ENCODE results near the gene ABHD11. TPM values are rescaled to one million over a fixed set of nuclear protein-coding genes. Genes with fewer than 3 reads are reported as not detected.

ABHD11 gene
- total and polyA plus RNA-seq, 9 of the 15 experiments (the other 6 are each of a cell fraction or from before 2014, with no cell fraction given), result 7.7 to 44.2 (median 18.9) TPM

DNA sequence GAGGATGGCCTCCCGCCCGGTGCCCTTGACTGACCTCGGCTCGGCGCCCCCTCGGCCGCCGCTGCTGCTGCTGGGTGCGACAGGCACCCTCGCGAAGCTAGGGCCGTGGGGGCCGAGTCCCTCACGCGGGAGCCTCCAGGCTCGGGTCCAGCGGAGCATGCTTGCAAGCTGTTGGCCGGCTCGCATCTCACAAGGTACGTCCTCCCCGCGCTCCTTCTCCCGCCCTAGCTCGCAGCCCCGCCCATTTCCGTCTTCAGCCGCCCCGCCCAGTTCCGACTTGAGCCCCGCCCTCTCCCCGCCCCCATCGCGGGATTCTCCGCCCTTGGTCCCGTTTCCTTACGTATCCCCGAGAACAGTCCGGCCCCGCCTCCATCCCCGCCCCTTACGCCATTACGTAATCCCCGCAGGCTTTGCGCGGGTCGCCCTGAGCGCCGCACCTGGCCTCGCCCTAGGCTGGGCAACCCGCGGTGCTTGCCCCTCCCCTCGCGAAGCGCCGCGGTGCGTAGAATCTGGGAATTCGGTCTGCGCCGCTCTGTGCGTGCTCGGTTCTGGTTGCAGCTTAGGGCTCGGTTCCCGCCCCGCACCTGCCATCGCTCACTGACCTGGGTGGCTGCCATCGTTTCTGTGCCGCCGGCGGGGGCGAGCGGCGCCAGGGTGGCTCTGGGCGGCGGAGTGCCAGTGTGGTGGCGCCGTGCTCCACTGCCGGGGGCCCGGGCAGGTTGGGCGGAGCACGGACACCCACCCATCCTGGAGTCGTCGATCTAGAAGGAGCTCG, at the start of gene ABHD11 (continued):
- no peak for TF ChIP-seq MXD1 (CRISPR knock-in tag; IDR thresholded peaks at IDR 0.05; ENCODE audit: borderline replicate concordance, poor library complexity, severe bottlenecking)
- TF ChIP-seq NCOA6 (IDR thresholded peaks at IDR 0.05), result no peak
- TF ChIP-seq PTBP1 (IDR thresholded peaks at IDR 0.05; ENCODE audit: low read depth, low read length), result no peak
- TF ChIP-seq ARID1B (IDR thresholded peaks at IDR 0.05), result no peak; the same call in 1 of the 2 replicates
- TF ChIP-seq ZNF12 (CRISPR knock-in tag; IDR thresholded peaks at IDR 0.05), result peak; percentile 74
- TF ChIP-seq NKRF (IDR thresholded peaks at IDR 0.05; ENCODE audit: borderline replicate concordance), result peak; percentile 90
- 0 out of 2 replicates have a peak, but pooled peaks have one; percentile 68 for TF ChIP-seq OTX1 (CRISPR knock-in tag; IDR thresholded peaks at IDR 0.05)
- TF ChIP-seq ZNF134 (CRISPR knock-in tag; conservative IDR thresholded peaks at IDR 0.05), result no peak; the same call in 1 of the 2 replicates
- TF ChIP-seq, protein P1, sequence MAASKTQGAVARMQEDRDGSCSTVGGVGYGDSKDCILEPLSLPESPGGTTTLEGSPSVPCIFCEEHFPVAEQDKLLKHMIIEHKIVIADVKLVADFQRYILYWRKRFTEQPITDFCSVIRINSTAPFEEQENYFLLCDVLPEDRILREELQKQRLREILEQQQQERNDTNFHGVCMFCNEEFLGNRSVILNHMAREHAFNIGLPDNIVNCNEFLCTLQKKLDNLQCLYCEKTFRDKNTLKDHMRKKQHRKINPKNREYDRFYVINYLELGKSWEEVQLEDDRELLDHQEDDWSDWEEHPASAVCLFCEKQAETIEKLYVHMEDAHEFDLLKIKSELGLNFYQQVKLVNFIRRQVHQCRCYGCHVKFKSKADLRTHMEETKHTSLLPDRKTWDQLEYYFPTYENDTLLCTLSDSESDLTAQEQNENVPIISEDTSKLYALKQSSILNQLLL (CRISPR knock-in tag; IDR thresholded peaks at IDR 0.05; ENCODE audit: borderline replicate concordance), result 0 out of 2 replicates have a peak, but pooled peaks have one; percentile 51
- no peak for TF ChIP-seq WHSC1 (IDR thresholded peaks at IDR 0.05; ENCODE audit: low read length)
- TF ChIP-seq ZBTB12 (CRISPR knock-in tag; IDR thresholded peaks at IDR 0.05), result no peak
- TF ChIP-seq CCNT2 (IDR thresholded peaks at IDR 0.05; ENCODE audit: borderline replicate concordance, extremely low read depth, insufficient read length, low read depth, low read length), result peak; percentile 86
- TF ChIP-seq HBP1 (CRISPR knock-in tag; IDR thresholded peaks at IDR 0.05), result peak; percentile 68; the same call in 1 of the 2 replicates
- TF ChIP-seq DMBX1 (CRISPR knock-in tag; IDR thresholded peaks at IDR 0.05; ENCODE audit: borderline replicate concordance), result 0 out of 2 replicates have a peak, but pooled peaks have one; percentile 23
- TF ChIP-seq TSHZ1 (CRISPR knock-in tag; IDR thresholded peaks at IDR 0.05), result no peak
- no peak for TF ChIP-seq HDGF (IDR thresholded peaks at IDR 0.05)
- TF ChIP-seq ESRRA (IDR thresholded peaks at IDR 0.05; ENCODE audit: borderline replicate concordance, low read depth), result peak; percentile 91

All from K562 (cell line).